NB4 (cell line): Measurements from ENCODE around the gene ARL10.

Experiments
- CTCF ChIP-seq: IDR thresholded peaks from one replicate; pipeline ENCODE4 v1.5.1; 2012; ENCODE audit warnings: low read depth, low read length
- MAX ChIP-seq: IDR thresholded peaks from 2 replicates; pipeline ENCODE4 v1.6.1; 2011; ENCODE audit warnings: low read depth, low read length
- POLR2A ChIP-seq: IDR thresholded peaks from 2 replicates; pipeline ENCODE4 v1.6.1; 2011; ENCODE audit warnings: mild to moderate bottlenecking; ENCODE audit not compliant: insufficient read length; ENCODE audit errors: extremely low read depth

GRCh38 chr5:176394881-176395675 lies 29.8 kb downstream of the ARL10 start:
- TF ChIP-seq CTCF = no peak
- TF ChIP-seq POLR2A = no peak
- TF ChIP-seq MAX = no peak
